Measurements from ENCODE around the gene PREX1. TPM values are rescaled to one million over a fixed set of nuclear protein-coding genes. Genes with fewer than 3 reads are reported as not detected.

The PREX1 gene
- total RNA-seq, 1 donor from 2014 or later: 17.7 TPM

- no peaks in the 10 kb centered on the region for H3K36me3 ChIP-seq
- intact Hi-C loops (cut with DNase I): no loop called here
- DNase-seq (ENCODE audit: extremely low spot score in 2 of 2): no peak
Measured at GRCh38 chr20:48609491-48609978, 218.3 kb downstream of the PREX1 start.

GRCh38 chr20:48608756-48609155 lies 219.0 kb downstream of the PREX1 start:
- Histone ChIP-seq H3K36me3 (no peaks in the 10 kb centered on the region), H3K4me1 (no peaks in the 10 kb centered on the region), H3K27ac (no peak overlapping the region), H3K4me3 (no peak overlapping the region), H3K9me3 (no peaks in the 10 kb centered on the region), H3K27me3 (no peaks in the 10 kb centered on the region)
- no peak for DNase-seq (ENCODE audit: extremely low spot score in 2 of 2)
- intact Hi-C loops (cut with DNase I): no loop called here
- TF ChIP-seq CTCF (IDR thresholded peaks at IDR 0.05) (no peak), POLR2A (IDR thresholded peaks at IDR 0.05) (no peak), POLR2AphosphoS5 (IDR thresholded peaks at IDR 0.05; ENCODE audit: insufficient read depth in 1 of 2, low read depth in 1 of 2) (no peak)

More at GRCh38 chr20:48609491-48609978, 218.3 kb downstream of the PREX1 start:
- Histone ChIP-seq H3K27me3 (no peaks in the 10 kb centered on the region), H3K4me1 (no peaks in the 10 kb centered on the region), H3K4me3 (no peak overlapping the region), H3K27ac (no peak overlapping the region), H3K9me3 (no peaks in the 10 kb centered on the region)
- TF ChIP-seq CTCF (IDR thresholded peaks at IDR 0.05) (no peak), POLR2AphosphoS5 (IDR thresholded peaks at IDR 0.05; ENCODE audit: insufficient read depth in 1 of 2, low read depth in 1 of 2) (no peak), POLR2A (IDR thresholded peaks at IDR 0.05) (no peak)

- H3K27ac ChIP-seq: no peak overlapping the region
- H3K36me3 ChIP-seq: no peaks in the 10 kb centered on the region
- H3K4me3 ChIP-seq: no peak overlapping the region
- intact Hi-C loops (cut with DNase I): no loop called here
- H3K9me3 ChIP-seq: no peaks in the 10 kb centered on the region
- H3K27me3 ChIP-seq: no peaks in the 10 kb centered on the region
- no peak for DNase-seq (ENCODE audit: extremely low spot score in 2 of 2)
- TF ChIP-seq POLR2AphosphoS5 (IDR thresholded peaks at IDR 0.05; ENCODE audit: insufficient read depth in 1 of 2, low read depth in 1 of 2): no peak
- TF ChIP-seq CTCF (IDR thresholded peaks at IDR 0.05): no peak
- no peak for TF ChIP-seq POLR2A (IDR thresholded peaks at IDR 0.05)
- H3K4me1 ChIP-seq: no peaks in the 10 kb centered on the region
Measured at GRCh38 chr20:48607544-48607865, 220.3 kb downstream of the PREX1 start.

GRCh38 chr20:48606841-48607543 lies 220.8 kb downstream of the PREX1 start:
- Histone ChIP-seq H3K27me3 (no peaks in the 10 kb centered on the region), H3K4me3 (no peak overlapping the region), H3K36me3 (no peaks in the 10 kb centered on the region), H3K9me3 (no peaks in the 10 kb centered on the region), H3K4me1 (no peaks in the 10 kb centered on the region), H3K27ac (no peak overlapping the region)
- intact Hi-C loops (cut with DNase I): no loop called here
- TF ChIP-seq CTCF (IDR thresholded peaks at IDR 0.05): no peak
- no peak for TF ChIP-seq POLR2AphosphoS5 (IDR thresholded peaks at IDR 0.05; ENCODE audit: insufficient read depth in 1 of 2, low read depth in 1 of 2)
- TF ChIP-seq POLR2A (IDR thresholded peaks at IDR 0.05): no peak
- DNase-seq (ENCODE audit: extremely low spot score in 2 of 2): no peak

- TF ChIP-seq CTCF (IDR thresholded peaks at IDR 0.05) (no peak), POLR2A (IDR thresholded peaks at IDR 0.05) (no peak), POLR2AphosphoS5 (IDR thresholded peaks at IDR 0.05; ENCODE audit: insufficient read depth in 1 of 2, low read depth in 1 of 2) (no peak)
Measured at GRCh38 chr20:48606172-48606840, 221.5 kb downstream of the PREX1 start.

More at GRCh38 chr20:48606172-48606840, 221.5 kb downstream of the PREX1 start:
- Histone ChIP-seq H3K9me3 (no peaks in the 10 kb centered on the region), H3K4me3 (no peak overlapping the region), H3K36me3 (no peaks in the 10 kb centered on the region), H3K27ac (no peak overlapping the region), H3K27me3 (no peaks in the 10 kb centered on the region), H3K4me1 (no peaks in the 10 kb centered on the region)
- no peak for DNase-seq (ENCODE audit: extremely low spot score in 2 of 2)
- intact Hi-C loops (cut with DNase I): no loop called here

All from vagina (tissue), 2 donors.